Measurements from ENCODE around the gene DNAI2.

DNAI2 gene, protein sequence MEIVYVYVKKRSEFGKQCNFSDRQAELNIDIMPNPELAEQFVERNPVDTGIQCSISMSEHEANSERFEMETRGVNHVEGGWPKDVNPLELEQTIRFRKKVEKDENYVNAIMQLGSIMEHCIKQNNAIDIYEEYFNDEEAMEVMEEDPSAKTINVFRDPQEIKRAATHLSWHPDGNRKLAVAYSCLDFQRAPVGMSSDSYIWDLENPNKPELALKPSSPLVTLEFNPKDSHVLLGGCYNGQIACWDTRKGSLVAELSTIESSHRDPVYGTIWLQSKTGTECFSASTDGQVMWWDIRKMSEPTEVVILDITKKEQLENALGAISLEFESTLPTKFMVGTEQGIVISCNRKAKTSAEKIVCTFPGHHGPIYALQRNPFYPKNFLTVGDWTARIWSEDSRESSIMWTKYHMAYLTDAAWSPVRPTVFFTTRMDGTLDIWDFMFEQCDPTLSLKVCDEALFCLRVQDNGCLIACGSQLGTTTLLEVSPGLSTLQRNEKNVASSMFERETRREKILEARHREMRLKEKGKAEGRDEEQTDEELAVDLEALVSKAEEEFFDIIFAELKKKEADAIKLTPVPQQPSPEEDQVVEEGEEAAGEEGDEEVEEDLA

DNA sequence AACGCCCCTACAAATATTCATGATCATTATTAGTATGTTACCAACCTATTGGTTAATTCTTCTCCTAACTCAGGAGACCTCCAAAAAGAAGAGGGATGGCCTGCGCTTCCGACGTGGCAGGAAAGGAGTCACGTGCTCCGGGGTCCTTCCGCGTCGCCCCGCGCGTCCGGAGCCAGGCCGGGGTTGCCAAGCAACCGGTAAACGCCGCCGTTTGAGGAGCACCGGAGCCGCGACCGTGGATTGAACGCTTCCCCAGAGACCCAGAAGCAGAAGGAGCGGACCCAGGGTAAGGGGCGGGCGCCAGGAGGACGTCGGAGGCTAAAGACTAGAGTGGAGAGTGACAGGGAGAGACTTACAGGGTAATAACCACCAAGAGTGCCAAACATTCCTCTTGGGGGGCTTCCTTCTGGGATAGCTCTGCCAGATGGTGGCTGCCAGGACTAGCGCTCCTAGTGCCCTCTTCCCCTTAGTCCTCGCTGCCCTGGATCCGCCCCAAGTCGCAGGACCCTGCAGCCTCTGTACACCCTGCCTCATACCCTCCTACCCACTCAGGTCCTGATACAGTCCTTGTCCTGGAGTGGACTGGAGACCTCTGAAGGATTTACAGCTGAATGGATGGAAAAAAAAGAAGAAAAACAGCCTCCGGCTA is at the start of gene DNAI2:
TSS of gene DNAI2 (plus strand) at position 175 of the 649 bp plus-strand sequence. CDS start 7,584 bp downstream, outside the sequence.
- DNase-seq: peak; percentile 35 to 69

DNA sequence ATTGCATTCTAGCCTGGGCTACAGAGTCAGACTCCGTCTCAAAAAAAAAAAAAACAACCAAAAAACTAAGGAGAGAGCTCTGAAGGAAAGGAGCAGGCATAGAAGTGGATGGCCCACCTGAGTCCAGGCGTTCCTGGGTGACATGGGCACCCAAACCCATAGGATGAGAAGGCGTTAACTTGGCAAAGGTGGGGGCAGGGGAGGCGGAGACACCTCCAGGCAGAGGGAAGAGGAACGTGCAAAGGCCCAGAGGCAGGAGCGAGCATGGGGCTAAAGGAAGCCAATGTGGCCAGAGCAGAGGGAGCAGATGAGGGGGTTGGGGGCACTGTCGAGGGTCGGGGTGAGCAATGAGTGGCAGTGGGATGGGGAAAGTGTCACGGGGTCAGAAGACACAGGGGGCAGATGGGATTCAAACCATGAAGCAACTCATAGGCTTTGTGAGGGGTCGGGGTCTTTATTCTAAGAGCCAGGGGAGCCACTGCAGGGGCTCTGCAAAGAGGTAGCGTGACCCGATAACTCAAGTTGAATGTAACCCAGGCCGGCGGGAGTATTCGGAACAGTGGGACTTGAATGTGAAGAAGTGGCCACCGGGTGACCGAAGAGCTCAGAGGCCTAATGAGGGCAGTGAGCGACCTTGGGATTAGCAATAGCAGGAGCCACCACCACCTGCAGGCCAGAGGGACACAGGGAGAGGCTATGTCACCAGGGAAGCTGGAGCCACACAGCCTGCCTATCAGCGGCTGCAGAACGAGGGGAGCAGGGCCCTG is 48.9 kb upstream of the DNAI2 start:
- no peak for DNase-seq

DNA sequence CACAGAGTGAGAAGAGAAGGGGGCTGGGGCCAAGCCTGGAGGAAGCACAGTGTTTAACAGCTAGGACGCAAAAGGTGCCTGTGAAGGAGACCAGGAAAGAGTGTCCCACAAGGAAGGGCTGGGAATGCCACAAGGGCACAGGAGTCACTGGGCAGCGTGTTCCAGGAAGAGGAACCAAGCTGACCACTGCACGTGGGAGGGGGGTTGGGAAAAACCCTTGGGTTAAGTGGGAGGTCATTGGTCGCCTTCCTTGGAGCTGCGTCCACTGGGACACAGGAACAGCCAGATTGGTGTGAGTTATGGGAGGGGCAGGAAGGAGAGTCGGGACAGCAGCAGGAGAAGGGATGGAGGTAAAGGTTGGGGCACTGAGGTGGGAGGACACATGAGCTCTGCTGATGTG is 47.8 kb upstream of the DNAI2 start:
- no peak for DNase-seq

DNA sequence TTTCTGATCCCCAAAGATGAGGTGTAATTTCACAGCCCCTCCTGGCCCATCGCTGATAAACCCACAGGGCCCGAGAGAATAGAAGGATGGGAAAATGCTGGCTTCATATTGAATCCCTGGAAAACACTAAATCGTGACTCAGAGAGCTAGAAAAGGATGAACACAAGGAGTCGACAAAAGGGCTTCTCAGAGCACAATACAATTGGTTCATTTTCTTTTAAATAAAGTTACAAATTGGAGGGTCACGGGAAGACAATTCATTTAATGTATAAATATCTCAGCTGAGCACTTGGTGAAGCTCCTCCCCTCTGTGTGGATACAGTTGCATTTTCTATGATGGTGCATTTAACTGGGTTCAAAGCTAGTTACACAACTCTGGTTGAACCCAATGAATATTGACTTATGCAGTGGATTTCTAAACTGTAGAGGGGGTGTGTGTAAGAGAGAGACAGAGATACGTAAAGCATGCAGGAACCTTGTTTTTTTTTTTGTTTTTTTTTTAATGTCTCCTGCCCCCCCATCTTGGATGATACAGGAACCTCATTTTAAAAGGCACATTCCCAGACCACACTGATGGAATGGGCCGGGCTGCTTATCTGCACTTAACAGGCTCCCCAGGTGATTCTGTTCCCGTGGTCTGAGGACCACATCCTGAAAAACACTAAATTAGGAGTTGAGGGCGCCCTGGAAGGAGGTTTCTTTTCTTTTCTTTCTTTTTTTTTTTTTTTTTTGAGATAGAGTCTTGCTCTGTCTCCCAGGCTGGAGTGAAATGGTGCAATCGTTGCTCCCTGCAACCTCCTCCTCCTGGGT is 46.6 kb upstream of the DNAI2 start:
- no peak for DNase-seq

DNA sequence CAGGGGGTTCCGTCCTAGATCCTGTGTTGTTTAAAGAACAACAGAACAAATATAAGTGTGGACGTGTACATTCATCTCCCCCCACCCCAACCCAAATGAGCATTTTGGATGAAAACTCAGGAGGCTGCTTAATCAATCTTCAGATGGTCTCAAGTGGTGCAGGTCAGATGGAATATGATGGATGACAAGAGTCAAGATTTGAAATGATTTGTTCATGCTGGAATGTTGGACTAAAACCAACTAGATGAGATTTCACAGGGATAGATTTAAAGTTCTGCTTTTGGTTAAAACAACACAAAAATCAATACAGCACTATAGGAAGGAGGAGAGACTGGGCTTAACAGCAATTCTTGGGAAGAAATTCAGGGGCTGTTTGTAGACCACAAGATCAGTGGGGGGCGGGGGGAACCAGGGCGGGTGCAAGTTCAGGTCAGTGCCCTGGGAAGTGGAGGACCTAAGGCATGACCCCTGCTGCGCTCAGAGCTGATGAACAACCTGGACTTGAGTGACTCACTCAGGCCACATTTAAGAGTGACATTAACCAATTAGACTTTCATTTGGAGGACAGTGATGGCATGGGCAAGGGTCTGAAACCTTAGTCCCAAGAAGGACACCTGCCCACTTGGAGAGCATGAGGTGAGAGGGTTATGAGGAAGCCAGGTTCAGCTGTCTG is 45.6 kb upstream of the DNAI2 start:
- no peak for DNase-seq

DNA sequence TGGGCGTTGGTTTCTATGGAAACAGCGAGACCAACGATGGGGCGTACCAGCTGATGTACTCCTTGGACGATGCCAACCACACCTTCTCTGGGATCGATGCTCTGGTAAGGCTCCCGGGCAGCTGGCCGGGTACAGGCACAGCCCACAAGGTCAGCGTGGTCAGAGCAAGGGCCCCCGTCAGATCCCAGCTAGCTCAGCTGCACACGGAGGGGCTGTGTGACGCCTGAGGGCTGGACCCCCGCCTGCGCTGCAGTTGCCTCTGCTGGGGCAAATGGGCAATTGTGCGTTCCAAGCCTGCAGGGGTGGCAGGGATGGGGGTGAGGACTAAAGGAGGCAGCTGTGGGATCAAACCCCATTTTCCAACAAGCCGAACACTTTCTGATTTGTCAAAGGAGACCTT is 43.1 kb upstream of the DNAI2 start:
- DNase-seq: no peak

DNA sequence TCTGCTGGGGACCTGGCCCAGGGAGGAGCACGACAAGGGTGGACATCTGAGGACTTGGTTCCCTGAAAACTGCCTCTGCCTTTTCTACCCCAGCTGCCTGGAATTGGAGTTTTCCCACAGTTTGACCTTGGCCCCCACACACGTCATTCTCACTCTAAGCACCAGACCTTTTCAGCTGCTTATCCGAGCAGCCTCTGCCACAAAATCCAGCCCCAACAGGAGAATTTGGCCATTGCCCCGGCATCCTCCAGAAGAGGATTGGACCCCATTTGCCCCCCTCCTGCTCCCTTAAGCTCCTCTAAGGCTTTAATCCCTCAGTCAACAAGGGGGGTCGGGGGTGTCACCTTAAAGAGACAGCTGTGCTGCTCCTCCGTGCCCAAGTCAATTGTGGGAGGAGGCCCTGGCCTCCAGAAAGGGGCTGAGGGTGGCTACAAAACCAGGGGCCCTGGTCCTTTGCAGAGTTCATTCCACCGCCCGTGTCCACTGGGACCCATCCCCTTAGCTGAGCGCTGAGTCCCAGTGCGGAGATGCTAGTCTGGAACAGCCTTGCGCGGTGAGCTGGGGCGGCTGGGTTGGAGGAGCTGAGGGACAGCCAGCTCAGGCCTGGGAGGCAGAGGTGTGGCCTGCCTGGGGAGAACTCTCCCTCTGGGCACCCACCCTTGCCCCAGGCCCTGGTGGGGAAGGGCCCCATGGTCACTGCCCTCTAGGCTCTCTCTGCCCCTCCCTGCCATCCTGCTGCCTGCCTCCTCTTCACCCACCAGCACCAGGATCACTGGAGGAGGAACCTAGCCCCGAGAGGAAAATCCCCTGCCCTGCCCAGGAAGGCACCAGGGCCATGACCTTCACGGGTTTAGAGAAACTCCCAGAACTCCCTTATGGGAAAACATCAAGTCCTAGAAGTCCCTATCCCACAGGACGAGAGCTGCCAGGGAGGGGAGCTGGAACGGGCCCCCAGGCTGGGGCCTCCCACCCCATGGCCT is 41.8 kb upstream of the DNAI2 start:
- no peak for DNase-seq

DNA sequence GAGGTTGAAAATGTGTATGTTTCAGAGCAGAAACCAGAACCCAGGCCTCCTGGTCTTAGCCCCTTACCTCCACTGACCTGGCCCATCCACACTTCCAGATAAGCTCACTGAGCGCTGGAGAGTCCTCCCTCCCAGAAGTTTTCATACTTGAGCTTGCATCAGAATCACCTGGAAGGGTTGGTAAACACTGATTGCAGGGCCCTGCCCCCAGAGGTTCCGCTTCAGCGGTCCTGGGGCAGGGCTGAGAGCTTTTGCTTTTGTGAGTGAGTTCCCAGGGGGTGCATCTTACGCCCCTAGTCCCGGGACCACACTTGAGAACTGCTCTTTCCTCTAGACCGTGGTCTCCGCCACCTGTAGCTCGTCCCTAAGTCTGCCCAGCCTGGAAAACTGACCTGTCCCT is 40.1 kb upstream of the DNAI2 start:
- no peak for DNase-seq

DNA sequence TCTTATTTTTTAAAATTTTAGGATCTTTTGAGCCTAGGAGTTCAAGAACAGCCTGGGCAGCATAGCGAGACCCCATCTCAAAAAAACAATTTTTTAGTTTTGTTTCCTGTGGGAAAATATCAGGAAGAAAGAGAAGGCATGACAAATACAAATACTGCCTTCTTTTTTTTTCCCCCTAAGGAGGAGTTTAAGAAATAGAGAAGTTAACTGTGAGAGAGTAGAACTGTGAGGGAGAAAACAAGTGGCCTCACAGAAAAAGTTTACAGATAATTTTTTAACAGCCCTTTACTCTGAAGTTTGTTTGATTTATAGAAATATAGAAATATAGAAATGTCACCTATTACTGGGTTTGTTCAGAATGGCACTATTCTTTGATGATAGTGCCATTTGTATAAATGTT is 39.5 kb upstream of the DNAI2 start:
- no peak for DNase-seq

DNA sequence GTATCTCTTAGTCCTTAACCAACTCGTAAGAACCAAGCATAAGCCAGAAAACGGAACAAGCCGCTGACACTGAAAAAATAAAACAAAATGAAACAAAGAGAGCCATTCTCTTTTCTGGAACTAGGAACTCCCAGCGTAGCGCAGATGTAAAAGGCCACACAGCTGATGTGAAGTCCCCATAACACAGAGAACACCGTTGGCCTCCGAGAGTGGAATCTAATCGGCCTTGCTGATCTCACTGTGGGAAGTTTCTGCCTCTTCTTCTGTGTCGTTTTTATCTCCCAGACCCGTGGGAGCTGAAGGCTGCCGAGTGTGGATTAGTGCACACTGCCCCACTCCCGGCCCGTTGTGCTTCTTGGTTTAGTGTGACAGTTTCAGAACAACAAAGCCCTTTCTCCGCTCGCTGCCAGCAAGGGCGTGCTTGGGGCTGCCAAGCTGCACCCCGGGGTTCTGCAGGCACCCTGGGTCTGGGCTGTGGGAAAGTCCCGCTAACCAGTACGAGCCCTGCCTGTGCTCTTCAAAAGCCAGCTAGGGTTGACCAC is 38.9 kb upstream of the DNAI2 start:
- no peak for DNase-seq

DNA sequence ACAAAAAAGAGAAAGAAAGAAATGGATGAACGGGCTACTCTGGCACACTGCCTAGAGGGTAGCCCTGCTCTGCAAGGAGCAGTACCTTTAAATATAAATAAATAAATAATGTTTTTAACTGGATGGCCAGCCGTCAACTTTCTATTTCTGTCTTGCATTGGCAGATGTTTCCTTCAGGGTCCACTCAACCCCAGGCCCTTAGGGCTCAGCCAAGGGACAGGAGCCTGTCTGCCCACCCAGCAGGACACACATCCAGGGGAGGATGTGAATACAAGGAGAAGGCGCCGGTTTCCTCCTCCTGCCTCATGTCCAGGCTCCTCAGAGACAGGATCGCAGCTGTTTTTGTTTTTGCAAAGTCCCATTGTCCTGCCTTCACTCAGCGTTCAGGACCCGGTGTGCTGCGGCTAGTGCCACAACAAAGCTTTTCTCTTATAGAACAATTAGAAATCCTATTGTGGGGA is 38.1 kb upstream of the DNAI2 start:
- no peak for DNase-seq

DNA sequence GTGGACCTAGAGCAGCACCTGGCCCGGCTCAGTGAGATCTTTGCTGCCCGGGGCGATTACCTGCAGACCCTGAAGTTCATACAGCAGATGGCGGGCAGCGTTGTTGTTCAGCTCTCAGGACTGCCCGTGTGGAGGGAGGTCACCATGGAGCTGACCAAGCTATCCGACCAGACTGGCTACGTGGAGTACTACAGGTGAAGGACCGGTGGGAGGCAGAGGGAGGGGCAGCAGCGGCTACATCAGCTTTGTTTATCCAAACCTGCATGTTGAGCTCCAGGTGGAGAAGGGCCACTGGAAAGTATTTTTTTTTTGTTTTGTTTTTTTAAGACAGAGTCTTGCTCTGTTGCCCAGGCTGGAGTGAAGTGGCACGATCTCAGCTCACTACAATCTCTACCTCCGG is 36.7 kb upstream of the DNAI2 start:
- DNase-seq: no peak

DNA sequence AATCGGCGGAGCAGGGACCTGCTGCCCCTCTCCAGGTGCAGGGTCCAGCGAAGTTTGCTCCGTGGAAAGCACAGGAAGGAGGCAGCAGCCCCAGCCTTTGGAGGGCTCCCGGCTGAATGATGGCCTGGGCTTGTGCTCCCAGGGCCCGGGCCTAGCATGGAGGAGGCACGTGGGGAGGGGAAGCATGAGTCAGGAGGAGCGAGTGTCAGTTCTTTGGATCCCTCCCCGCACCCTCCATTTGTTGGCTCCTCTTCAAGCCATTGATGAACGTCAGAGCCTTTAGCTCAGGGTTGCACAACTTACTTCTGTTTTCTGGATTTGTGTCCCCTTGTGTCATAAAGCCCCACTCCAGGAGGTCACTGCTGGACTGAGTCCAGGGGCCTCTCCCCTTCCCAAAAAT is 34.9 kb upstream of the DNAI2 start:
- no peak for DNase-seq

DNA sequence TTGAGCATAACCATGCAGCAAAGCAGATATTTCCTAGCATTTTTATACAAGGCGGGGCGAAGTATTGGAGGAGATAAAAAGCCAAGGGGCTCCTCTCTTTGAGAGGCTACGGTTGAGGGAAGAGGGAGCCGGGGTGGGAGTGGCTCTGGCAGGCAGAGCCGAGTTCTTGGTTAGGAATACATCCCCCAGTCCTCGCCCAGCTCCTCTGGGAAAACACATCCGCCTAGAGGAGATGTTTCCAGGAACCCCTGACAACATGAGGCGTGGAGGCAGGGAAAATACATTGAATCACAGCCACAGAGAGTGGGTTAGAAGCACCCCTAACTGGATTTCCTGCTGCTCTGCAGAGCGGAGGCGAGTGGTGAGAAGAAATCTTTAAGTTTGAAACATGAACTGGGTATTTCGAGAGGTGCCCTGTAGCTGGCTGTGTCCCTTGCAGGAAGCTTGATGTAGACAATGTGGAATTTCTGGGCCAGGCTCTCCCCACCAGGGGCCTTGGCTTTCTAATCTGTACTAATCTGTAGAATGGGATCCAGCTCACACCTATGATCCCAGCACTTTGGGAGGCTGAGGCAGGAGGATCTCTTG is 33.3 kb upstream of the DNAI2 start:
- no peak for DNase-seq

DNA sequence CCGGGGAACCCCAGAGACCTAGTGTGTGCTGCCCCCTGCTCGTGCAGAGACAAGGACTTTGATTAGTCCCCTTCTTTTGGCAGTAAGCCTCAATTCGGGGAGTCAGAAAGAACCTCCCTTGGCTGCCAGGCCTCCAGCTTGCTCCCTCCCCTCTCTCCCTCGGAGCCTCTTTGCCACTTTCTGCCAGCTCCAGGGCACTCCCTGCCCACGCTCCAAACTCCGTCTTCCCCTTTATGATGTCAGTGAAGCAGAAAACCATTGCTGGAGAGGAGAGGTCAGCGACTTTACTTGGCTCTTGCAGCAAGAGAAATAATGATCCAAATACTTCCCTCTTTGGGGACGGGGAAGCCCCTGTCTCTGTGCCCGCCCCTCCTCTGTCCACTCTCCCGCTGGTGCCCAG is 32.6 kb upstream of the DNAI2 start:
- no peak for DNase-seq

DNA sequence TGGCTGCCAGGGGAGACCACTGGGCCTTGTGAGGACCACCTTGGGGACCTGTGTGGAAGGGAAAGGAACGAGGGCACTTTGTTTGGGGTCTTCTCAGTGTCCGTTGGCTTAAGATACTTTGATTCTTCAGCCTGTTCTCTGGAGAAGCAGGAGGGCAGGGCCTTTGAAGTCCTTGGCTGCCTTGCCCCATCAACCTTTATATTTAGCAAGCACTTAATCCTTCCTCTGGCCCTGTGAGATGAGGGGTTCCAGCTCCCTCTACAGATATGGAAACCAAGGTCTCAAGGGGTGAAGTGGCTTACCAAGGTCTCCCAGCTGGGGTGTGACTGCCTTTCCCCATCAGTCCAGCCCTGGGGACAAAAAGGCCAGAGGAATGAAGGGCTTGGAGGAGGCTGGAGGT is 32.2 kb upstream of the DNAI2 start:
- DNase-seq: no peak

DNA sequence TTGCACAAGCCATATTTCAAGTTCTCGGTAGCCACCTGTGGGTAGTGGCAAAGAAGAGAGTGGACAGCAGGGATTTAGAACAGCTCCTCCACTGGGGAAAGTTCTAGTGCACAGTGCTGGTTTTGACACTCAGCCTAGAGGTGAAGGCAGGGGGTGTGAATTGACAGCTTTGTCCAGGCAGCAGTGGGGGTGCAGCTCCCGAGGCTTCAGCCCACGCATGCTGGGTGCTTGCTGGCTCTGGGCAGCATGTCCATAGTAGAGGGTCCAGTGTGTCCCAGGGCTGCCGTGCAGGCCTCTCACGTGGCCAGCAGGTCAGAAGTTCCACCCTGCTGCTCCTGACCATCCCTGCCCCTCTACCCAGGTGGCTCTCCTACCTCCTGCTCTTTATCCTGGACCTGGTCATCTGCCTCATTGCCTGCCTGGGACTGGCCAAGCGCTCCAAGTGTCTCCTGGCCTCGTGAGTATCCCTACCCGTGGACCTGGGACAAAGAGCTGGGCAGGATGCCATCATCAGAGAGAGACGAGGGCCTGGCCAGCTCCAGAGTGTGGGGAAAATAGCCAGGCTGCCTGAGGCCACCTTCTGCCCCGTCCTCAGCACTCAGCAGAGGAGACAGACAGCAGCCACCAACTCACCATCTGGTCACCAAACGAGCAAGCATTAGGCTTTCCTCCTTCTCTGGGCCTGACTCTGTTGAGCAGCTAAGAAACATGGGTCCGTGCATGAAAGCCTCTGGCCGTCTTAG is 30.9 kb upstream of the DNAI2 start:
- DNase-seq: no peak

DNA sequence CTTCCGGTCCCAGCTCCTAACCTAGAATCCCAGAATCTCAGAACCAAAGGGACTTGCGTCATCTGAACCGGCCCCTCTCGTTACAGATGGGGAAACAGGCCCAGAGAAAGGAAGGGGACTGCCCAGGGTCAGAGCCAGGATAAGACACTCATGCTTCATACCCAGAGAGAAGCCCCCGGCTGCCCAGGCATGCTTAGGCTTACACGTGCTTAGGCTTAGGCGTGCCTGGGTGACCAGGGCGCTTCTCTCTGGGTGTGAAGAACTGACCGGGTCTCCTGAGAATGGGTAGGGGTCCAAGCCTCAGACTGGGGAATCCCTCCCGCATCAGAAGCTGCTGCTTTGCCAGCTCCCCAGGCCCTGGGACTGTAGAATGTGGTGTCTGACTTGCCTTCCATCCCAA is 29.9 kb upstream of the DNAI2 start:
- no peak for DNase-seq

DNA sequence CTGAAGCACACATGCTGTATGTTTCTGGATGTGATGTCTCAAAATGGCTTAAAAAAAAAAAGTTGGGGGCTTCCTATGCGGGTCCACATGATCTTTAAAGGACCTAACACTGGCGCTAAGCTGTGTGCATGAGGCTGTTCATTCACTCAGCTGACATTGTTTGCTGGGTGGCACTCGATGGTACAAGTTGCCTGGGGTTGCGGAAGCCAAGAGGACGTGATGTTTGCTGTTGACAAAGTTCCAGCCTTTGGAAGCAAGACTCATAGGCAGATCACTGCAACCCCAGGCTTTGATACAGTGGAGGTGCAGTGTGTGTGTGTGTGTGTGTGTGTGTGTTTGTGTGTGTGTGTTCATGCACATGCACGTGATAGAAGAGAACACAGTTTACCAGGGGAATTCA is 29.5 kb upstream of the DNAI2 start:
- no peak for DNase-seq

All from NCI-H526 (cell line).